ENCODE results near the gene SLC25A26.

The SLC25A26 gene

DNA sequence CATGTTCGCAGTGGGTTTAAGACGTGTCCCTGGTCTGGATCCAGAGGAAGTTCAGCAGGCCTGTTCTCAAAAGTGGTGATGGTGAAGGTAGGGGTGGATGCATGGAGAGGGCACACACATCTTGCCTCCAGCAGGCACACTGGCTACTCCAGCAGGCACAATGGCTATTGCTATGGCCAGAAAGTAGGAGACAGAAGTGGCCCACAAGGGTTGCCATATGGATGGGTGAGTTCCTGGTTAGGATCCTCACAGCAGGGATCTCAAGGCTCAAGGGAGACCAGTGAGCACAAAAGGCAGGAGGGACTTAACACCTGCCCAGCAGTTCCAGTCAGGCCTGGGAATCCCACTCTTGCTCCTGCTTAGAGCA is 172.1 kb downstream of the SLC25A26 start:
- H3K4me2 ChIP-seq (ENCODE audit: low read length): no peak overlapping the region
- H3K27ac ChIP-seq (ENCODE audit: low read depth, low read length): no peak overlapping the region
- no peaks in the 10 kb centered on the region for H3K27me3 ChIP-seq (ENCODE audit: control insufficient read depth, low read length)
- no peaks in the 10 kb centered on the region for H3K9me3 ChIP-seq (ENCODE audit: control insufficient read depth, insufficient read depth, low read length)
- peaks cover 93% of the 10 kb centered on the region for H3K36me3 ChIP-seq (ENCODE audit: control insufficient read depth, low read length)
- H3K9me2 ChIP-seq (replicated peaks; ENCODE audit: control insufficient read depth, low read length): no peaks in the 10 kb centered on the region
- H3K4me1 ChIP-seq (ENCODE audit: control insufficient read depth, low read length): peaks cover 57% of the 10 kb centered on the region
- H3K79me2 ChIP-seq (ENCODE audit: control insufficient read depth, low read length): peaks cover 29% of the 10 kb centered on the region
- TF ChIP-seq, protein P1, sequence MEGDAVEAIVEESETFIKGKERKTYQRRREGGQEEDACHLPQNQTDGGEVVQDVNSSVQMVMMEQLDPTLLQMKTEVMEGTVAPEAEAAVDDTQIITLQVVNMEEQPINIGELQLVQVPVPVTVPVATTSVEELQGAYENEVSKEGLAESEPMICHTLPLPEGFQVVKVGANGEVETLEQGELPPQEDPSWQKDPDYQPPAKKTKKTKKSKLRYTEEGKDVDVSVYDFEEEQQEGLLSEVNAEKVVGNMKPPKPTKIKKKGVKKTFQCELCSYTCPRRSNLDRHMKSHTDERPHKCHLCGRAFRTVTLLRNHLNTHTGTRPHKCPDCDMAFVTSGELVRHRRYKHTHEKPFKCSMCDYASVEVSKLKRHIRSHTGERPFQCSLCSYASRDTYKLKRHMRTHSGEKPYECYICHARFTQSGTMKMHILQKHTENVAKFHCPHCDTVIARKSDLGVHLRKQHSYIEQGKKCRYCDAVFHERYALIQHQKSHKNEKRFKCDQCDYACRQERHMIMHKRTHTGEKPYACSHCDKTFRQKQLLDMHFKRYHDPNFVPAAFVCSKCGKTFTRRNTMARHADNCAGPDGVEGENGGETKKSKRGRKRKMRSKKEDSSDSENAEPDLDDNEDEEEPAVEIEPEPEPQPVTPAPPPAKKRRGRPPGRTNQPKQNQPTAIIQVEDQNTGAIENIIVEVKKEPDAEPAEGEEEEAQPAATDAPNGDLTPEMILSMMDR (IDR thresholded peaks at IDR 0.05; ENCODE audit: low read depth, low read length, poor library complexity, severe bottlenecking): no peak
- TF ChIP-seq EZH2phosphoT487 (IDR thresholded peaks at IDR 0.05; ENCODE audit: borderline replicate concordance, low read length): no peak
- 0 out of 2 replicates have a peak, but pooled peaks cover 4% of the 10 kb centered on the region for H4K20me1 ChIP-seq (ENCODE audit: control insufficient read depth, insufficient read depth, low read depth, low read length)
- no peak overlapping the region for H3K4me3 ChIP-seq (ENCODE audit: low read length)
- peaks cover 14% of the 10 kb centered on the region for H3F3A ChIP-seq (ENCODE audit: control insufficient read depth, insufficient read depth)

DNA sequence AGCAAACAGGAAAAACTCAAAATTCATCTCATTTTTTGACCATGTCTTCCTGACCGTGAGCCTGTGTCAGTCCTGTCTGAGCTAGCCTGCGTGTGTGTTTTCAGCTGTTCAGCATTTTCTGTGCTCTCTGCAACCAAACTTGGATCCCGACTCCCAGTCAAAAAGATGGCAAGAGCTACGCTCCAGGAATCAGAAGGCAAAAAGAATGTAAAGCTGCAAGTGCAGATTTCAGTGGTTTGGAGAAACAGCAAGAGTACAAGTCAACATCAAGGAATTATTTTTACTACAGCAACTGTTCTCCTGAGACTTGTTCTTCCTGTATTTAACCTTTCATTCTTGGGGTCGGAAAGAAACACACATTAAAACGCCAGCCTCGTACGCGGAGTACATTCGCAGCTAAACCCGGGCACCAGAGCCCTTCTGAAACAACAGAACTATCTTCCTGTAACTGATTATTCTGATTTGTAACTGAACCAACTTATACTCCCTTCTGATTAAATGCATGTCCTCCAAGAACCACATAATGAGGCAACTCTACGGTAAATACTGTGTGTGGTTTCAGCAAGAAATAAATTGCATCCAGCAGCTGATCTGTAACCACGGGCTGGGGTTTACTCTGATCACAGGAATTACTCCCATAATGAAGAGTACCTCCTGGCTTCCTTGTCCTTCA is 172.7 kb downstream of the SLC25A26 start:
- Histone ChIP-seq H3K27me3 (ENCODE audit: control insufficient read depth, low read length) (no peaks in the 10 kb centered on the region), H3K79me2 (ENCODE audit: control insufficient read depth, low read length) (peaks cover 24% of the 10 kb centered on the region), H3K4me3 (ENCODE audit: low read length) (no peak overlapping the region), H4K20me1 (ENCODE audit: control insufficient read depth, insufficient read depth, low read depth, low read length) (0 out of 2 replicates have a peak, but pooled peaks cover 4% of the 10 kb centered on the region), H3K9me3 (ENCODE audit: control insufficient read depth, insufficient read depth, low read length) (no peaks in the 10 kb centered on the region), H3K9me2 (replicated peaks; ENCODE audit: control insufficient read depth, low read length) (no peaks in the 10 kb centered on the region), H3K27ac (ENCODE audit: low read depth, low read length) (peak overlapping the region; percentile 29), H3K4me2 (ENCODE audit: low read length) (no peak overlapping the region), H3K4me1 (ENCODE audit: control insufficient read depth, low read length) (peaks cover 54% of the 10 kb centered on the region), H3K36me3 (ENCODE audit: control insufficient read depth, low read length) (peaks cover 93% of the 10 kb centered on the region), H3F3A (ENCODE audit: control insufficient read depth, insufficient read depth) (peaks cover 14% of the 10 kb centered on the region)
- no peak for TF ChIP-seq EZH2phosphoT487 (IDR thresholded peaks at IDR 0.05; ENCODE audit: borderline replicate concordance, low read length)
- TF ChIP-seq, protein P1 (IDR thresholded peaks at IDR 0.05; ENCODE audit: low read depth, low read length, poor library complexity, severe bottlenecking): no peak

DNA sequence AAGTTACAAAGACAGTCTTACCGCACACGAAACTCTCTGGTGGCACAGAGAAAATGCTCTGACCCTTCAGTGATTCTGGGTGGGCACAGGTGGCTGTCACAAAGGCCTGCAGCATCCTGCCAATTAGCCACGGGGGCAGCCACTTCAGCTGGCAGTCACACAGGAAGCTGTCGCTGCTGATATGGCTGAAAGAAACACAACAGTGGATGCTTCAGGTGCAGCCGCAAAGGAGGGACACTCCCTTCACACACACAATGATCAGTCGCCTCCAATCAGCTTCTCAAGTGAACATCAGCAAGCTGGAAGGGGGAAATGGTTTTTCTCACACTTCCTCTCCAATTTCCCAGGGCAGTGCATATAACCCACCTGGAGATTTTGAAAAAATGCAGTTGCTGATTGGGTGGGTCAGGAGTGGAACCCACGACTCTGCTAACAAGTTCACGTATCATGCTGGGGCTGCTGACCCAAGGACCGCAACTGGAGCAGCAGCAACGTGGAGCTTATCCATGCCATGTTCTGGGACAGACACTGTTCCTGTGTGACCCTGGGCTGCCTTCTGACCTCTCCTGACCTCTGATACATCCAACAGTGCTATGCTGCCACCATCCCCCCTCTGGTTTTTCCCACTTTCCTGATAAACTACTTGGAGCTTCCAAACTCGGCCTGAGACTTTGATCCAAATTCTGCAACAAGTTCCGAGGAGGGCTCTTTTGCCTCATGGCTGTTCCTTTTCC is 173.4 kb downstream of the SLC25A26 start:
- H3K9me3 ChIP-seq (ENCODE audit: control insufficient read depth, insufficient read depth, low read length): no peaks in the 10 kb centered on the region
- H3K4me2 ChIP-seq (ENCODE audit: low read length): no peak overlapping the region
- H3K27ac ChIP-seq (ENCODE audit: low read depth, low read length): peak overlapping the region; percentile 29
- H4K20me1 ChIP-seq (ENCODE audit: control insufficient read depth, insufficient read depth, low read depth, low read length): 0 out of 2 replicates have a peak, but pooled peaks cover 4% of the 10 kb centered on the region
- no peak overlapping the region for H3K4me3 ChIP-seq (ENCODE audit: low read length)
- TF ChIP-seq, protein P1 (IDR thresholded peaks at IDR 0.05; ENCODE audit: low read depth, low read length, poor library complexity, severe bottlenecking): no peak
- TF ChIP-seq EZH2phosphoT487 (IDR thresholded peaks at IDR 0.05; ENCODE audit: borderline replicate concordance, low read length): no peak
- peaks cover 14% of the 10 kb centered on the region for H3F3A ChIP-seq (ENCODE audit: control insufficient read depth, insufficient read depth)
- peaks cover 54% of the 10 kb centered on the region for H3K4me1 ChIP-seq (ENCODE audit: control insufficient read depth, low read length)
- H3K27me3 ChIP-seq (ENCODE audit: control insufficient read depth, low read length): no peaks in the 10 kb centered on the region
- peaks cover 93% of the 10 kb centered on the region for H3K36me3 ChIP-seq (ENCODE audit: control insufficient read depth, low read length)
- peaks cover 17% of the 10 kb centered on the region for H3K79me2 ChIP-seq (ENCODE audit: control insufficient read depth, low read length)
- no peaks in the 10 kb centered on the region for H3K9me2 ChIP-seq (replicated peaks; ENCODE audit: control insufficient read depth, low read length)
